D721Med (cell line): Measurements from ENCODE around the gene PGBD4.
A peak's percentile ranks its signal among the peaks of the same experiment; 100 is the strongest.

Experiments used
- DNase-seq: peaks from one replicate; pipeline ENCODE4 v3.0.0; 2011; ENCODE audit warnings: low spot score; ENCODE audit not compliant: insufficient read length
- FAIRE-seq: peaks from 2 replicates; lab custom pipeline; 2011; peaks lifted over from hg19 to GRCh38; lab: Jason Lieb, UNC
- TF ChIP-seq, protein P1 (sequence below): IDR thresholded peaks from 2 replicates; pipeline ENCODE4 v1.5.1; 2012; ENCODE audit warnings: mild to moderate bottlenecking, control low read depth; ENCODE audit not compliant: insufficient read depth; ENCODE audit errors: missing control alignments

Gene PGBD4

DNA sequence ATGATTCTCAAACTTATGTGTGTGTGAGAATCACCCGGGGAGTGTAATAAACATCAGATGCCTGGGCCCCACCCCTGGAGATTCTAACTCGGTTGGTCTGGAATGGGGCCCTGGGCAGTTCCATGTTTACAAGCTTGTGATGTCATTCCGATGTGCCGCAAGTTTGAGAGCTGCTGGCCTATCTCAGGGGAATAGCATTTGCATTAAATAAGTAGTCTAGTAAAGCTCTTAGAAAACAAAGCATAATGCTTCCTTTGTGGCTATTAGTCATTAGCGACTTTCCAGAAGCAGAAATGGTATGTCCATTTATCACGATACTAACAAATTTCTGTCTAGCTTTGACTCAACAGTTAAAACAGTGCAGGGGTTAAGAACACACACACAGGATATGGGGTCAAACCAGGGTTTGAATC, 20.9 kb downstream of the PGBD4 start:
- FAIRE-seq (no peak), DNase-seq (no peak)
- TF ChIP-seq, protein P1, sequence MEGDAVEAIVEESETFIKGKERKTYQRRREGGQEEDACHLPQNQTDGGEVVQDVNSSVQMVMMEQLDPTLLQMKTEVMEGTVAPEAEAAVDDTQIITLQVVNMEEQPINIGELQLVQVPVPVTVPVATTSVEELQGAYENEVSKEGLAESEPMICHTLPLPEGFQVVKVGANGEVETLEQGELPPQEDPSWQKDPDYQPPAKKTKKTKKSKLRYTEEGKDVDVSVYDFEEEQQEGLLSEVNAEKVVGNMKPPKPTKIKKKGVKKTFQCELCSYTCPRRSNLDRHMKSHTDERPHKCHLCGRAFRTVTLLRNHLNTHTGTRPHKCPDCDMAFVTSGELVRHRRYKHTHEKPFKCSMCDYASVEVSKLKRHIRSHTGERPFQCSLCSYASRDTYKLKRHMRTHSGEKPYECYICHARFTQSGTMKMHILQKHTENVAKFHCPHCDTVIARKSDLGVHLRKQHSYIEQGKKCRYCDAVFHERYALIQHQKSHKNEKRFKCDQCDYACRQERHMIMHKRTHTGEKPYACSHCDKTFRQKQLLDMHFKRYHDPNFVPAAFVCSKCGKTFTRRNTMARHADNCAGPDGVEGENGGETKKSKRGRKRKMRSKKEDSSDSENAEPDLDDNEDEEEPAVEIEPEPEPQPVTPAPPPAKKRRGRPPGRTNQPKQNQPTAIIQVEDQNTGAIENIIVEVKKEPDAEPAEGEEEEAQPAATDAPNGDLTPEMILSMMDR: no peak

DNA sequence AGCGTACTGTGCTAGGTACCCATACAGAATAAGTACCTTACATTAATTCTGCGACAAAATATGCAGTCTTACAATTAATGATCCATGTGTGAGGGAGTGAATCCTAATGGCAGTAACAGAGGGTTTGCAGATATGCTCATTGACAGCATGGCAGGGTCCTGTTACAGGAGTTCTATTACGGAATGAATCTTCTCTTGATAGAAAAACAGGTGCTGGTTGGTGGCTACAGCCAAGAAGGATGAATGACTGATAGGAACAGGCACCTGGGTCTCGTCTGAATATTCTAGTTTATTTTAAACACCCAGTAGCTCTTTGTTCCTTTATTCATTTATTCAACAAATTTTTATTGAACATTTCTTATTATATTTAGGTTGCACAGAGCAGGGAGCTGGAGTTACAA, 22.8 kb downstream of the PGBD4 start:
- DNase-seq: no peak
- FAIRE-seq: no peak
- TF ChIP-seq, protein P1: no peak

DNA sequence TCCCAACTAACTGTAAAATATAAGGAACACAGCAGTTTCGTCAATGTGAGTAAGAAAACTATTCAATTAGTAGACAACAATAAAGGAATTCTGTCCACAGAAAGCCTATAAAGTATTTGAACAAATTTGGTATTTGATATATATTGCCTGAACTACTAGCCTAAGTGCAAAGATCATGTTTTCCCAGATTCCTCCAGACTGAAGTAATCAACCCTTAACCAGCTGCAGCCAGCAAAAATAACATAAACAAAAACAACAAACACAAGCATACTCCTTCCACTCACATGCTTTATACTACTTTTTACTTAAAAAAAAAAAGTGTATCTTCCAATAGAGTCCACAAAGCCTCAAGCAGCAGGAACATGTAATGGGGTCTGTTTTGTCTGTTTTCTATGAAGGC, 24.1 kb downstream of the PGBD4 start:
- FAIRE-seq: no peak
- TF ChIP-seq, protein P1: no peak
- no peak for DNase-seq

DNA sequence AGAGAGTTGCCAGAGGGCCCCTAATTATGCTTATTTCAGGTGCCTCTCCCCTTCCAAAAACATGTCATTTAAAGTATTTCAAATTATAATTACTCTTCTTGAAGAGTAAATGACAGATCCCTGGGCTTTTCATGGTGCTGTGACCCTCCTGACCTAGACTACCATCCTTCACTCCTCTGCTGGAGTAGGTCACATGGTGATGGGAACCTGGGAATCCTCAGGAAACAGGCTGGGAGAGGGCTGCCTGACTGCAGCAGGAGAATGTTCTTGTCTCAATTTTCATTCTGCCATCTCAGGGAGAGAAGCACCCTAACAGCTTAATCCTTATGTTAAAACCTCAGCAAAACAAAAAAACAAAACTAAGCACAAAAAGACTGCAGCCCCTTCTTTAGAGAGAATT, 24.6 kb downstream of the PGBD4 start:
- FAIRE-seq (no peak), DNase-seq (no peak)
- TF ChIP-seq, protein P1: no peak

DNA sequence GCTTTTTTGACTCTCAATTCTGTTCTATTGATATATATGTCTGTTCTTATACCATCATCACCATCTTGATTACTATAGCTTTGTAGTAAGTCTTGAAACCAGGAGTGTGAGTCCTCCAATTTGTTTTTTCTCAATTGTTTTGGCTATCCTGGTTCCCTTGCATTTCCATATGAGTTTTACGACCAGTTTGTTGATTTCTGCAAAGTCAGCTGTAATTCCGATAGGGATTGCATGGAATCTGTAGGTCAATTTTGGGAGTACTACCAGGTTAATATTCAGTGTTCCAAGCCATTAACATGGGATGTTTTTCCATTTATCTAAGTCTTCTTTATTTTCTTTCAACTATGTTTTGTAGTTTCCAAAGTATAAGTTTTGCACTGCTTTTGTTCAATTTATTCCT, 27.0 kb downstream of the PGBD4 start:
- FAIRE-seq (no peak), DNase-seq (no peak)
- TF ChIP-seq, protein P1: no peak

DNA sequence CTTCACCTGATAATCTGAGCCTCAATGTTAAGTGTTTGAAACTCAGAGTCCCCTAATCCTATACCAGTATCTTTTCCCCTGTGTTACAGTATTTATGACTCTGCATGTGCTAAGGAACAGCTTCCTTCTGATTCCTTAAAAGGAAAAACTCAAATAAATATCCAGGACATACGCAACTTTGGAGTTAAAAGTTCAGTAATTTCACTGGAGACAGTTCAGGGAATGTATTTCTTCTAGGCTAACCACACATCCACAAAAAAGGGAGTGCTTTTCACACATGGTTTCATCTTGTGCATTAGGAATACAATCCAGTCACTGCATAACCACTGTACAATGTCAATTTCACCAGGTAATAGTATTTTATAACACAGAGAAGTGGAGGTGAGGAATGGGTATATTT, 31.0 kb downstream of the PGBD4 start:
- FAIRE-seq (peak; percentile 63), DNase-seq (no peak)
- TF ChIP-seq, protein P1: no peak

DNA sequence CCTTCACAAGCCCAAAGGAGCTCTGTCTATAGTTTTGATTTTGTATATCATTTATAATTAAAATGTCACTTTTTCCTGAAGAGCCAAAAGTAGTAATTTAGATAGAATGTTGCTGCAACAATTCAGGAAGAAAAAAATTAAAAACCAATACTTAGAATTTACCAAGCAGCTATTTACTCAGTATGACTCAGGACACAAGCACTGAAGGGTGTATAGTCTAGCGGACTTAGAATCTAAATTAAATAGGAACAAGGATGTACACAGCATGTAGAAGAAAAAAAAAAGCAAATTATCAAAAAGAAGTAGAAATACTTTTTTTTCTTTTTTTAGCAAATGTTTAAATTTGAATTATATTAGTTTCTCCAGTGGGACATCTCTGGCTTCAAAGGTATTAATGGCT, 31.6 kb downstream of the PGBD4 start:
- DNase-seq: no peak
- FAIRE-seq: no peak
- TF ChIP-seq, protein P1: no peak
